ENCODE measurements around the gene NUBPL. TPM values are rescaled to one million over a fixed set of nuclear protein-coding genes. Genes with fewer than 3 reads are reported as not detected.
"Not testable (repeated sequence)": the region's sequence is repeated elsewhere in the genome, so short reads cannot be mapped to it uniquely, and the experiment has no call there.

The NUBPL gene
- polyA plus RNA-seq, 1 donor (not counting 4 experiments of a cell fraction or from before 2014, with no cell fraction given): 18.8 TPM

- dilution Hi-C loops (cut with MboI; ENCODE audit: extremely low pct_ligation_motif_present, low sequenced_read_pairs): no loop called here
- Histone ChIP-seq H3K4me1 (ENCODE audit: control insufficient read depth, extremely low read depth, insufficient read depth, low read length) (peaks cover 13% of the 10 kb centered on the region), H3K9me1 (ENCODE audit: control insufficient read depth, extremely low read depth, insufficient read depth, low read length) (no peaks in the 10 kb centered on the region), H3K4me3 (ENCODE audit: control insufficient read depth in 2 of 3, extremely low read depth in 1 of 3, insufficient read depth in 2 of 3, low read depth in 1 of 3, low read length in 3 of 3) (no peak overlapping the region), H3K27me3 (ENCODE audit: control insufficient read depth, extremely low read depth, insufficient read depth, low read length) (no peaks in the 10 kb centered on the region), H3K9ac (ENCODE audit: control insufficient read depth, extremely low read depth, insufficient read depth, low read length) (no peak overlapping the region), H3K4me2 (ENCODE audit: control insufficient read depth, extremely low read depth, insufficient read depth, low read depth, low read length) (no peak overlapping the region), H3K36me3 (ENCODE audit: control insufficient read depth in 2 of 2, extremely low read depth in 1 of 2, insufficient read depth in 2 of 2, low read length in 2 of 2) (no peaks in the 10 kb centered on the region), H3K79me2 (ENCODE audit: control insufficient read depth, insufficient read depth, low read length) (no peaks in the 10 kb centered on the region), H4K20me1 (ENCODE audit: control insufficient read depth, extremely low read depth, insufficient read depth, low read length) (no peaks in the 10 kb centered on the region), H3K9me3 (ENCODE audit: control insufficient read depth, low read depth, low read length) (no peaks in the 10 kb centered on the region), H3K27ac (ENCODE audit: control insufficient read depth, insufficient read depth, low read length) (no peak overlapping the region), H2AFZ (ENCODE audit: control insufficient read depth, low read length) (peak overlapping the region; percentile 22)
- FAIRE-seq (peak; percentile 69), DNase-seq (ENCODE audit: low read depth, low spot score) (no peak)
- TF ChIP-seq EZH2 (IDR thresholded peaks at IDR 0.05; ENCODE audit: low read length) (no peak), CTCF (optimal IDR thresholded peaks at IDR 0.05 in 1 of 3, IDR thresholded peaks at IDR 0.05 in 1 of 3, conservative IDR thresholded peaks at IDR 0.05 in 1 of 3; ENCODE audit: extremely low read depth in 1 of 3, insufficient read depth in 2 of 3, low read length in 3 of 3) (no peak)
Observed at GRCh38 chr14:31792726-31793125, 231.5 kb downstream of the NUBPL start.

- H3K9me3 ChIP-seq (ENCODE audit: control insufficient read depth, low read depth, low read length); H3K9ac ChIP-seq (ENCODE audit: control insufficient read depth, extremely low read depth, insufficient read depth, low read length); H3K9me1 ChIP-seq (ENCODE audit: control insufficient read depth, extremely low read depth, insufficient read depth, low read length); H2AFZ ChIP-seq (ENCODE audit: control insufficient read depth, low read length); H3K27ac ChIP-seq (ENCODE audit: control insufficient read depth, insufficient read depth, low read length); H3K4me3 ChIP-seq (ENCODE audit: control insufficient read depth in 2 of 3, extremely low read depth in 1 of 3, insufficient read depth in 2 of 3, low read depth in 1 of 3, low read length in 3 of 3); H3K4me2 ChIP-seq (ENCODE audit: control insufficient read depth, extremely low read depth, insufficient read depth, low read depth, low read length); H3K27me3 ChIP-seq (ENCODE audit: control insufficient read depth, extremely low read depth, insufficient read depth, low read length); H3K4me1 ChIP-seq (ENCODE audit: control insufficient read depth, extremely low read depth, insufficient read depth, low read length); H4K20me1 ChIP-seq (ENCODE audit: control insufficient read depth, extremely low read depth, insufficient read depth, low read length); DNase-seq (ENCODE audit: low read depth, low spot score); FAIRE-seq; dilution Hi-C loops (cut with MboI; ENCODE audit: extremely low pct_ligation_motif_present, low sequenced_read_pairs); H3K79me2 ChIP-seq (ENCODE audit: control insufficient read depth, insufficient read depth, low read length); H3K36me3 ChIP-seq (ENCODE audit: control insufficient read depth in 2 of 2, extremely low read depth in 1 of 2, insufficient read depth in 2 of 2, low read length in 2 of 2): not testable (repeated sequence)
Observed at GRCh38 chr14:31797946-31798345, 236.7 kb downstream of the NUBPL start.

GRCh38 chr14:31802838-31803237, 241.6 kb downstream of the NUBPL start:
- H3K9me3 ChIP-seq (ENCODE audit: control insufficient read depth, low read depth, low read length): no peaks in the 10 kb centered on the region
- H3K4me1 ChIP-seq (ENCODE audit: control insufficient read depth, extremely low read depth, insufficient read depth, low read length): no peaks in the 10 kb centered on the region
- H4K20me1 ChIP-seq (ENCODE audit: control insufficient read depth, extremely low read depth, insufficient read depth, low read length): no peaks in the 10 kb centered on the region
- no peaks in the 10 kb centered on the region for H3K79me2 ChIP-seq (ENCODE audit: control insufficient read depth, insufficient read depth, low read length)
- H2AFZ ChIP-seq (ENCODE audit: control insufficient read depth, low read length): no peak overlapping the region
- no peak overlapping the region for H3K9ac ChIP-seq (ENCODE audit: control insufficient read depth, extremely low read depth, insufficient read depth, low read length)
- H3K4me2 ChIP-seq (ENCODE audit: control insufficient read depth, extremely low read depth, insufficient read depth, low read depth, low read length): no peak overlapping the region
- no peaks in the 10 kb centered on the region for H3K27me3 ChIP-seq (ENCODE audit: control insufficient read depth, extremely low read depth, insufficient read depth, low read length)
- TF ChIP-seq EZH2 (IDR thresholded peaks at IDR 0.05; ENCODE audit: low read length) (no peak), CTCF (optimal IDR thresholded peaks at IDR 0.05 in 1 of 3, IDR thresholded peaks at IDR 0.05 in 1 of 3, conservative IDR thresholded peaks at IDR 0.05 in 1 of 3; ENCODE audit: extremely low read depth in 1 of 3, insufficient read depth in 2 of 3, low read length in 3 of 3) (no peak)
- DNase-seq (ENCODE audit: low read depth, low spot score) (no peak), FAIRE-seq (no peak)
- no peak overlapping the region for H3K27ac ChIP-seq (ENCODE audit: control insufficient read depth, insufficient read depth, low read length)
- H3K9me1 ChIP-seq (ENCODE audit: control insufficient read depth, extremely low read depth, insufficient read depth, low read length): peaks cover 2% of the 10 kb centered on the region
- no peaks in the 10 kb centered on the region for H3K36me3 ChIP-seq (ENCODE audit: control insufficient read depth in 2 of 2, extremely low read depth in 1 of 2, insufficient read depth in 2 of 2, low read length in 2 of 2)
- dilution Hi-C loops (cut with MboI; ENCODE audit: extremely low pct_ligation_motif_present, low sequenced_read_pairs): no loop called here
- no peak overlapping the region for H3K4me3 ChIP-seq (ENCODE audit: control insufficient read depth in 2 of 3, extremely low read depth in 1 of 3, insufficient read depth in 2 of 3, low read depth in 1 of 3, low read length in 3 of 3)
